Prostate gland (tissue), 2 donors: ENCODE data around the gene SAP30. TPM values are rescaled to one million over a fixed set of nuclear protein-coding genes. Genes with fewer than 3 reads are reported as not detected.

ENCODE experiments used
- DNase-seq: peaks from one replicate; pipeline ENCODE4 v3.0.0-alpha.2; 2019; ENCODE audit warnings: low spot score
- H3K27ac ChIP-seq, 2 donors: fragments of 200-600 bp; sonication (generic); 2 replicates each; pipeline ENCODE4 v1.5.1; 2017 to 2019
- H3K27me3 ChIP-seq: fragments of 200-600 bp; sonication (generic); replicated peaks from 2 replicates; pipeline ENCODE4 v1.5.1; 2019; ENCODE audit not compliant: insufficient read depth
- H3K36me3 ChIP-seq, 2 donors: fragments of 200-600 bp; sonication (generic); 1 replicate in 1 of 2; 2 replicates in 1 of 2; pipeline versions ENCODE4 v1.5.1 to v1.8.1; 2017 to 2019
- H3K4me1 ChIP-seq: fragments of 200-600 bp; sonication (generic); replicated peaks from 2 replicates; pipeline ENCODE4 v1.5.1; 2019
- H3K4me3 ChIP-seq, 2 donors: fragments of 200-600 bp; sonication (generic); 2 replicates each; pipeline ENCODE4 v1.5.1; 2017 to 2019
- H3K9me3 ChIP-seq: fragments of 200-600 bp; sonication (generic); 2 replicates; pipeline ENCODE4 v1.5.1; 2017
- POLR2A ChIP-seq: fragments of 450-650 bp; IDR thresholded peaks from one replicate; pipeline ENCODE4 v1.6.1; 2016; ENCODE audit warnings: antibody characterized with exemption, mild to moderate bottlenecking
- POLR2AphosphoS5 ChIP-seq: sonication (generic); formaldehyde crosslinking; IDR thresholded peaks from one replicate; pipeline ENCODE4 v1.6.1; 2017; ENCODE audit warnings: antibody characterized with exemption
- WGBS: methylation state at CpG from one replicate; pipeline ENCODE4 v1.1.5; 2018; 5-methylcytosine and 5-hydroxymethylcytosine counted together
- intact Hi-C: fragments of 100-400 bp; cut with DNase I; formaldehyde crosslinking; loops from one replicate; pipeline ENCODE4 v1.14.2; 2022
- total RNA-seq, 2 donors: library from RNA; depleted of rRNA; stranded (reverse); fragments of >200 nt; gene quantifications; one replicate each; pipeline ENCODE4 v1.1.0, GENCODE V29; 2016
- TF ChIP-seq, protein P1 (sequence below), 4 experiments: fragments of 200-600 bp in 2 of 4; fragments of 450-650 bp in 2 of 4; sonication (generic) in 2 of 4; IDR thresholded peaks; 1 replicate in 3 of 4; 2 replicates in 1 of 4; pipeline ENCODE4 v1.5.1; 2016 to 2019; ENCODE audit warnings: antibody characterized with exemption in 4 of 4, mild to moderate bottlenecking in 2 of 4, moderate library complexity in 2 of 4

The SAP30 gene
- total RNA-seq, 2 donors from 2014 or later = 34.9 to 39.0 TPM

DNA sequence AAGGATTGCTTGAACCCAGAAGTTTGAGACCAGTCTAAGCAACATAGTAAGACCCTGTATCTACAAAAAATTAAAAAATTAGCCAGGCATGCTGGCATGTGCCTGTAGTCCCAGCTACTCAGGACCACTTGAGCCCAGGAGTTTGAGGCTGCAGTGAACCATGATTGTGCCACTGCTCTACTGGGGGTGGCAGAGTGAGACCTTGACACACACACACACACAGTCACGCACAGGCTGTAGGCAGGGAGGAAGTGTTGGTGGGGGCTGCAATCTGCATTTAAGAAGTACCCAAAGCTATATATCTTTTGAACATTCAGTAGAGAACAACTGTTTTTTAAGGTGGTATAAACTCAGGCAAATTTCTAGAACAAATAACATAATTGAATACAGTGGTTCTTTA lies 20.9 kb downstream of the SAP30 start:
- no peaks in the 10 kb centered on the region for H3K9me3 ChIP-seq
- H3K27me3 ChIP-seq = no peaks in the 10 kb centered on the region
- no peaks in the 10 kb centered on the region for H3K4me1 ChIP-seq
- no peaks in the 10 kb centered on the region for H3K36me3 ChIP-seq
- WGBS = 100% methylated on average over 1 of the region's 1 CpG
- DNase-seq = no peak
- no peak for TF ChIP-seq POLR2A
- TF ChIP-seq, protein P1, sequence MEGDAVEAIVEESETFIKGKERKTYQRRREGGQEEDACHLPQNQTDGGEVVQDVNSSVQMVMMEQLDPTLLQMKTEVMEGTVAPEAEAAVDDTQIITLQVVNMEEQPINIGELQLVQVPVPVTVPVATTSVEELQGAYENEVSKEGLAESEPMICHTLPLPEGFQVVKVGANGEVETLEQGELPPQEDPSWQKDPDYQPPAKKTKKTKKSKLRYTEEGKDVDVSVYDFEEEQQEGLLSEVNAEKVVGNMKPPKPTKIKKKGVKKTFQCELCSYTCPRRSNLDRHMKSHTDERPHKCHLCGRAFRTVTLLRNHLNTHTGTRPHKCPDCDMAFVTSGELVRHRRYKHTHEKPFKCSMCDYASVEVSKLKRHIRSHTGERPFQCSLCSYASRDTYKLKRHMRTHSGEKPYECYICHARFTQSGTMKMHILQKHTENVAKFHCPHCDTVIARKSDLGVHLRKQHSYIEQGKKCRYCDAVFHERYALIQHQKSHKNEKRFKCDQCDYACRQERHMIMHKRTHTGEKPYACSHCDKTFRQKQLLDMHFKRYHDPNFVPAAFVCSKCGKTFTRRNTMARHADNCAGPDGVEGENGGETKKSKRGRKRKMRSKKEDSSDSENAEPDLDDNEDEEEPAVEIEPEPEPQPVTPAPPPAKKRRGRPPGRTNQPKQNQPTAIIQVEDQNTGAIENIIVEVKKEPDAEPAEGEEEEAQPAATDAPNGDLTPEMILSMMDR (IDR thresholded peaks at IDR 0.05) = no peak
- TF ChIP-seq POLR2AphosphoS5 = no peak
- no peak overlapping the region for H3K27ac ChIP-seq
- no peak overlapping the region for H3K4me3 ChIP-seq
- intact Hi-C loops = no loop called here

DNA sequence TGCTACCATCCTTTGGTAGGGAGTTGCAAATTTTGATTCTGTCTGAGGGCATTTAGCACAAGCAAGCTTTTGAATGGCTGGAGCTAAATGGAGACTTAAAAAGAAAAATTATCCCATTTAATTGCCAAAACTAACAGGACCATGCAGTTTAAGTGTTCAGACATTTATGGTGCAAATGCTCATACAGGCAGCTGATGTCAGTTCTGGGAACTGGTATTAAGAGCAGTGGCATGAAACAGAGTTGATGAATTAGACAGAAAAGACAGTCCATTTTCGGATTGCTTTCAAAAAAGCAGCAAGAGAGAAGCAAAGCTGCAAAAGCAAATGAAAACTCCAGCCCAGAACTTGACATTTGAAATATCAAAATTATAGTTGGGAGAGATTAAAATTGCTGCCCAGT lies 26.9 kb downstream of the SAP30 start:
- Histone ChIP-seq H3K27me3 (no peaks in the 10 kb centered on the region), H3K4me1 (no peaks in the 10 kb centered on the region), H3K9me3 (no peaks in the 10 kb centered on the region), H3K27ac (no peak overlapping the region), H3K4me3 (no peak overlapping the region), H3K36me3 (no peaks in the 10 kb centered on the region)
- no peak for TF ChIP-seq POLR2A
- no peak for DNase-seq
- intact Hi-C loops = no loop called here
- WGBS = 58% methylated on average over 1 of the region's 1 CpG

DNA sequence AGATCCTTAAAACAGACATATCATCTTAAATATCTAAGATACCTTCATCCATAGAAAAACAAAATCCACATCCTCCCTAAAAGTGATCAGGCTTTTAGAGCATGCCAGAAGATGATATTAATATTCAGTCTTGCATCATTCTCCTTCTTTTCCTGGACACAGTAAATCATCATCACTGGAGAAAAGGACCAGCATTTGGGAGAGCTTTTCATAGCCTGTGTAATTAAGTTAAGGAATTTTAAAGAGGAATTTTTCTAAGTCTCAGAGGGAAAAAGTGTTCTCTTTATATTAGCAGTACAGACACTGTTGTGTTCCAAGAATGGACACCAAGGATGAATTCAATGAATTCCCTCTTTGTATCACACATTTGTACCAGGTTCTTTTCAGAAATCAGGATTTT lies 27.5 kb downstream of the SAP30 start:
- Histone ChIP-seq H3K4me3 (no peak overlapping the region), H3K4me1 (no peaks in the 10 kb centered on the region), H3K9me3 (no peaks in the 10 kb centered on the region), H3K36me3 (no peaks in the 10 kb centered on the region), H3K27me3 (no peaks in the 10 kb centered on the region), H3K27ac (no peak overlapping the region)
- TF ChIP-seq, protein P1 (IDR thresholded peaks at IDR 0.05) = no peak
- no peak for TF ChIP-seq POLR2A
- TF ChIP-seq POLR2AphosphoS5 = no peak
- intact Hi-C loops = no loop called here
- DNase-seq = no peak

DNA sequence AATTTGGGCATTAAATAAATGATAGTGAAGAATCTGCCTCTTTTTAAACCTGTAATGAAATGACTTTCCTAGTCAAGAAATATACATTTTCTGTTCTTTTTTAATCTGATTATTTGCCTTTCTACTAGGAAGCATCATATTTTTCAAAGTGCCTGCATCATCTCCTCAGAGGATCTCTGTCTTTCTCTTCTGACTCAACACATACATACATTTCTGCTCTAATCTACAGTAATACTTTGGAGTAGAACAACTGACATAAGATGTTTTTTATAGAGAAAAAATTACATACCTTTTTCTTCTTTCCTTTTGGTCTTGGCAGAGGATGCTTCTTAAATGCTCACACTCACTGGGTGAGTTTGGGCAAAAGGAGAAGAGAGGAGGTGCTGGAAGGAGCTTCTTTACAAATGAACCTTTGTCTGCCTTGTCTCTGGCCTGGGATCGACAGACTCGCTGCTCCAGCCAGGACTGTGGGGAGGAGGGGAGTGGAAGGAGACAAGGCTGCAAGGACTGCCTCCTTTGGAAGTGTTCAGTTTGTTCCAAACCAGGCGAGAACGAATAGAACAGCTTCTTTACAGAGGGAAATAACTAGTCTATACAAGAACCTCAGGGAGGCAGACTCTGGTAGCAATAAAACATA lies 28.1 kb downstream of the SAP30 start, which contains the start of gene SCRG1:
TSS of gene SCRG1 (minus strand) at position 338 of the 637 bp plus-strand sequence. CDS start 7,702 bp downstream, outside the sequence.
- 11% methylated on average over 4 of the region's 4 CpGs for WGBS
- Histone ChIP-seq H3K4me1 (no peaks in the 10 kb centered on the region), H3K9me3 (no peaks in the 10 kb centered on the region), H3K27me3 (no peaks in the 10 kb centered on the region), H3K27ac (no peak within 1 kb of the TSS), H3K36me3 (no peaks in the 10 kb centered on the region), H3K4me3 (no peak within 1 kb of the TSS)
- intact Hi-C loops = no loop called here
- TF ChIP-seq POLR2A = no peak
- peak; percentile 10 for TF ChIP-seq POLR2AphosphoS5
- peak; percentile 27 for DNase-seq

DNA sequence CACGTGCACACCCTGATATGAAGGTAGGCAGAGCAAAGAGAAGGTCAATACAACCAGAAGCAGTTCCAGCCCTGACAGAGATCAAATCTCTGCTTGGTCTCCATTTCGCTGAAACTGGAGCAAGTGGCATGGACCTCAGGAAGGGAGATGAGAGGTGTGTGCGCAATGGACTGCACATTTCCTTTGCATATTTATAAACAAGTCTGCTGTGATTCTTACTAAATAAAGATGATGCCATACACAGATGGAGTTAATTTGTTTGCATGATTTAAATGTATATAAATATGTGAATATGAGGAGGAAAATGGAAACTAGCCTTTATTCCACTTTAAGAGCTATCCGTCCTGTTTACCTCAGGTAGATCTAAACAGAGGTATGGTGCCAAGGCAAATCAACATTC lies 30.3 kb downstream of the SAP30 start:
- Histone ChIP-seq H3K27ac (no peak overlapping the region), H3K9me3 (no peaks in the 10 kb centered on the region), H3K4me3 (no peak overlapping the region), H3K36me3 (no peaks in the 10 kb centered on the region), H3K27me3 (no peaks in the 10 kb centered on the region), H3K4me1 (no peaks in the 10 kb centered on the region)
- TF ChIP-seq, protein P1 (IDR thresholded peaks at IDR 0.05) = no peak
- TF ChIP-seq POLR2A (no peak), POLR2AphosphoS5 (no peak)
- DNase-seq = no peak
- intact Hi-C loops = no loop called here
- WGBS = 96% methylated on average over 4 of the region's 4 CpGs

DNA sequence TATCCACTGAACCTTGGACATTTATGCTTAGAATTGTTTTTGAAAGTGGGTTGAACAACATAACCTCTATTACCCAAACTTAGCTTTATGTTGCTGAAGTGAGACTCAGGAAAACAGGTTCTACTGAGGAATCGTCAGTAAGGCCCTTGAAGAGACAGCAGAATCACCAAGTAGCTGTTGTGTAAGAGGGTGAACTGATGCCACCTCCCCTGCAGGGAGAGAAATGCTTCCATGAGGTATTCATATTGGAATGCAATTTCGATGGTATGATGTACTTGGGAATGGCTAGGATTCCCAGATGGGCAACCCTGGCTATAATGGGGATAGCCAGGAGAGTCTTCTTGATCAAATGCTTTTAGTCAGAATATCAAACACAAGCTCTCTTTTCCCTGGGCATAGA lies 32.3 kb downstream of the SAP30 start:
- Histone ChIP-seq H3K27me3 (no peaks in the 10 kb centered on the region), H3K36me3 (no peaks in the 10 kb centered on the region), H3K4me1 (no peaks in the 10 kb centered on the region), H3K27ac (no peak overlapping the region), H3K9me3 (no peaks in the 10 kb centered on the region), H3K4me3 (no peak overlapping the region)
- intact Hi-C loops = no loop called here
- 96% methylated on average over 2 of the region's 2 CpGs for WGBS
- TF ChIP-seq POLR2A (no peak), POLR2AphosphoS5 (no peak)
- TF ChIP-seq, protein P1 (IDR thresholded peaks at IDR 0.05) = no peak
- no peak for DNase-seq
